HG03442 (cell line): ENCODE results near the gene CARD11.
"Not testable (repeated sequence)": the region's sequence is repeated elsewhere in the genome, so short reads cannot be mapped to it uniquely, and the experiment has no call there.

ENCODE experiments used
- ATAC-seq: cut with Tn5 transposase; IDR thresholded peaks from one replicate; pipeline ENCODE4 v1.9.1; 2021; ENCODE audit warnings: mild to moderate bottlenecking, moderate library complexity; ENCODE audit not compliant: unreplicated experiment

CARD11 gene

GRCh38 chr7:2966466-2967078, 77.1 kb downstream of the CARD11 start:
- ATAC-seq, result no peak

- ATAC-seq, result no peak
These were observed 77.9 kb downstream of the CARD11 start for GRCh38 chr7:2965745-2966270.

GRCh38 chr7:2965301-2965700, 78.4 kb downstream of the CARD11 start:
- ATAC-seq, result no peak

GRCh38 chr7:2964208-2964607, 79.5 kb downstream of the CARD11 start:
- no peak for ATAC-seq

GRCh38 chr7:2962865-2963264, 80.8 kb downstream of the CARD11 start:
- ATAC-seq, result no peak

GRCh38 chr7:2959828-2960599, 83.7 kb downstream of the CARD11 start:
- no peak for ATAC-seq

- no peak for ATAC-seq
These were observed 84.5 kb downstream of the CARD11 start for GRCh38 chr7:2959103-2959680.

- no peak for ATAC-seq
These were observed 85.1 kb downstream of the CARD11 start for GRCh38 chr7:2958416-2959102.

- ATAC-seq, result not testable (repeated sequence)
These were observed 86.3 kb downstream of the CARD11 start for GRCh38 chr7:2957369-2957727.

- ATAC-seq, result no peak
These were observed 86.9 kb downstream of the CARD11 start for GRCh38 chr7:2956526-2957368.

GRCh38 chr7:2956076-2956475, 87.6 kb downstream of the CARD11 start:
- no peak for ATAC-seq

GRCh38 chr7:2955269-2955668, 88.4 kb downstream of the CARD11 start:
- no peak for ATAC-seq

GRCh38 chr7:2954433-2954853, 89.2 kb downstream of the CARD11 start:
- ATAC-seq, result no peak

GRCh38 chr7:2953588-2954407, 89.9 kb downstream of the CARD11 start:
- no peak for ATAC-seq

- no peak for ATAC-seq
These were observed 90.6 kb downstream of the CARD11 start for GRCh38 chr7:2953099-2953498.

GRCh38 chr7:2952316-2952715, 91.4 kb downstream of the CARD11 start:
- ATAC-seq, result no peak

- ATAC-seq, result no peak
These were observed 93.1 kb downstream of the CARD11 start for GRCh38 chr7:2950578-2950977.

- ATAC-seq, result no peak
These were observed 94.9 kb downstream of the CARD11 start for GRCh38 chr7:2948749-2949148.

- no peak for ATAC-seq
These were observed 96.4 kb downstream of the CARD11 start for GRCh38 chr7:2947058-2947780.
